ENCODE results near the gene VAMP2.
A peak's percentile ranks its signal among the peaks of the same experiment; 100 is the strongest.
"Not testable (repeated sequence)": the region's sequence is repeated elsewhere in the genome, so short reads cannot be mapped to it uniquely, and the experiment has no call there.

VAMP2 gene

DNA sequence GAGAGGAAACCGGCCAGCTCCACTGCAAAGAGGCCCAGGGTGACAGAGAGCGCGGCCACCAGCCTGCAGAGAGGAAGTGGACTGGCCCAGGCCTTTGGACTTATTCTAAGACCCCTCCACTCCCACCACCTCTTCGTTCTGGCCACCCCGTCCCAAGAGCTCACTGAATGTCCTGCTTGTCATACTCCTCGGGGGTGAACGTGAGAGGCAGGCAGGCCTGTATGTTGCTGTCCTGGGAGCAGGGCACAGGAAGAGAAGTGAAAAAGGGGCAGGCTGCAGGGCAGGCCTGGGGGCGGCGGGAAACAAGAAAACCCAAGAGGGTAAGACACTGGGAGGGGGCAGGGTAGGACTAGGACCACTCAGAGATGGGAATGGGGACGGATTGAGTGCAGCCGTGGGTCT is 13.0 kb upstream of the VAMP2 start:
- no peak for DNase-seq

DNA sequence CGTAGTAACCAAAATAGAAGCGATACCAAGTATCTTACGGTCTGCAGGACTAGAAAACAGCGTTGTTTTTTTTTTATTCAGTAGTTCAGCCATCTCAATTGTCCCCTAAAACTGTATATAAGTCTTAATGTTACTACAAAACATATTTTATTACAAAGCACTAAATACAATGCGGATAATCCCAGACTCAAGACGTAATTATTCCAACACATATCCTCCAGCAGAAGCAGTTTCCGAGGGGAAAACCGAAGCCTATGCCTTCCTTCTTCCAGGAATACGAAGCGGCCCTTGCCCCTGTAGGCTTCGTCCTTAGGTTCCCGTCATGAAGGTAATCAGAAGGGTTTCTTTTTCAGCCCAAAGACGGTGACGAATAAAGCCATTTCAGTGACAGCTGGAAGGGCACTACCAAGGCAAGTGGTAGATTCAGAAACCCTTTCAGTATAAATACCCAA is 11.1 kb upstream of the VAMP2 start:
- no peak for DNase-seq

DNA sequence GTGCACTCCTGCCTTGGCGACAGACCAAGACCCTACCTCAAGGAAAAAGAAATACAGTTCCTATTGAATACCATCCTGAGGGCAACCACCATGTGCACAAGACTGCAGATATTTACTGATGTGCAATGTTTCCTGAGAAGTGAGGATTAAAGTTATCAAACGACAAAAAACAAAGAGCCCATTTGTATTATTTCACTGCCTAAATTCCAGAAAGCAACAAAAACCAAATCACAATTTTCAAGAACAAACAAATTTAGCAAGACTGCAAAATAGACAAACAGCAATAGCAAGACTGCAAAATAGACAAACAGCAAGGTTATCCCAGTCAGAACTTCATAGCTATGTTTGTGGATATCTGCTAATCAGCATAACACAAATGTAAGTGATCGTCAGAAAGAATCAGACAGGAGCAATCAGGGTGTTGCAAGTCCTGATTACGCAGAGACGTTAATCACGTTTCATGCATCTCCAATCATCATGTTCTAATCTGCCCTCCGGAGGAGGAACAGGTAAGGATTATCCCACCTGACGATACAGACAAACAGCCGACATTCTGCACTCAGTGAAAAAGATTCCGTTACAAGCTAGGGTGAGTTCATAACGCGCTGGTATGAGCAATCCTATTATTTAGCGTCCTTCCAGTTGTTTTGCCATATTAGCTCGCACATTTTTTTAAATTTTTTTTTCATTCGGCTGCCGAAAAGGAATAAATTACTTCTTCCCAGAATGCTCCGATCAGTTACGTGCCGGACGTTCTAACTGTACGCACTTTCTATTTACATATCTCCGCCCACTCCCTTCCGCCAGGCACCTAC is 10.5 kb upstream of the VAMP2 start:
- peak; percentile 91 for DNase-seq

DNA sequence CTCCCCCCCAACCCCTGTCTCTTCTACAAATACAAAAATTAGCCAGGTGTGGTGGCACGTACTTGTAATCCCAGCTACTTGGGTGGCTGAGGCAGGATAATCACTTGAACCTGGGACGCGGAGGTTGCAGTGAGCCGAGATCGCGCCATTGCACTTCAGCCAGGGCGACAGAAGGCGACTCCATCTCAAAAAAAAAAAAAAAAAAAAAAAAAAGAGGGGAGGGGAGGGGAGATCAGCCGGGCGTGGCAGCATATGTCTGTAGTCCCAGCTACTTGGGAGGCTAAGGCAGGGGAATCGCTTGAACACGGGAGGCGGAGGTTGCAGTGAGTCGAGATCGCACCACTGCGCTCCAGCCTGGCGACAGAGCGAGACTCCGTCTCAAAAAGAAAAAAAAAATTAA is 7.4 kb upstream of the VAMP2 start:
- DNase-seq, result not testable (repeated sequence)

DNA sequence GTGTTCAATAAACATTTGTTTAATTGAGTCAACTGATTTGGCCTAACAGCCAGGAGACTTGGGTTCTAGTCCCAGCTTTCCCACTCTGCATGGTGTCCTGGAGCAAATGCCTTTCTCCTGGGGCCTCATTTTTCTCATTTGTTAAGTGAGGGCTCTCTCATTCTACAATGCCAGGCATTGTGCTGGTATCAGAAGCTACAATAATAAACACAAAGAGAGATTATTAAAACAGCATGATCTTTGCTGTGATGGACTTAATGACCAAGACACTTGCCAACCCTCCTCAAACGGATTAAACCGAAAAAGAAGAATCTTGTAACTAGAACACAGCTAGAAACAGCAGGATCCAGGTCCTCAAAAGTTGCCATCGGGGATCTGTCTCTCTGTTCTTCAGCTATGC is 4.8 kb upstream of the VAMP2 start:
- DNase-seq, result no peak

DNA sequence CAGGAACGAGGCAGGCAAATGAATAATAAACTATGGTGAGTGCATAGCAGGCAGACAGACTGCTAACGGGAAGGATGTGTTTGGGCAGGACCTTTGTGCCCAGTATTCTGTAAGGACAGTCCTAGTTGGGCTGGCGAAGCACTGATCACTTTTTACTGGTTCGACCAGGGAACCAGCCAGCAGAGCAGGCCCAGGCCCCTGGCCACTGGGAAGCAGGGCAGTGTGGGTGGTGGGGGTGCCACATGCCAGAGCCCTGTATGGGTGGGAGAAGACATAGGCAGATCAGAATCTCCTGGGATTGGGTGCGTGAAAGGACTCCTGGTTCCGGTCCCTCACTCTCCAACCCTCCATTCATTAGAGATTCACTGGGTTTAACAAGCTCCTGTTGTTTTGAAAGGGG is 4.0 kb upstream of the VAMP2 start:
- DNase-seq, result no peak

DNA sequence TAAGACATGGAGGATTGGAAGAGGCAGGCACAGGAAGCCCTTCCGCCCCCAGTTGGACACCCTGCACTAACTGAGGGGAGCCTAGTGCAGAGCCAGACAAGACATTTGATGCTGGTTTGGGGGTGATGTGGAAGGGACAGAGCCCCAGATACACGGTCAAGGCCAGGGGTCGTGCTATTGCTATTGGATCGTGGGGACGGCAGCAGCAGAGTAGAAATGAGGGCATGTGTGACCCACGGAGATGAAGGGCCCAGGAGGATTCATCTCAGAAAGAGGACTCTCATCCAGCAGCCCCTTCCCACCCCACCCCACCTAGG is 2.0 kb upstream of the VAMP2 start:
- no peak for DNase-seq

DNA sequence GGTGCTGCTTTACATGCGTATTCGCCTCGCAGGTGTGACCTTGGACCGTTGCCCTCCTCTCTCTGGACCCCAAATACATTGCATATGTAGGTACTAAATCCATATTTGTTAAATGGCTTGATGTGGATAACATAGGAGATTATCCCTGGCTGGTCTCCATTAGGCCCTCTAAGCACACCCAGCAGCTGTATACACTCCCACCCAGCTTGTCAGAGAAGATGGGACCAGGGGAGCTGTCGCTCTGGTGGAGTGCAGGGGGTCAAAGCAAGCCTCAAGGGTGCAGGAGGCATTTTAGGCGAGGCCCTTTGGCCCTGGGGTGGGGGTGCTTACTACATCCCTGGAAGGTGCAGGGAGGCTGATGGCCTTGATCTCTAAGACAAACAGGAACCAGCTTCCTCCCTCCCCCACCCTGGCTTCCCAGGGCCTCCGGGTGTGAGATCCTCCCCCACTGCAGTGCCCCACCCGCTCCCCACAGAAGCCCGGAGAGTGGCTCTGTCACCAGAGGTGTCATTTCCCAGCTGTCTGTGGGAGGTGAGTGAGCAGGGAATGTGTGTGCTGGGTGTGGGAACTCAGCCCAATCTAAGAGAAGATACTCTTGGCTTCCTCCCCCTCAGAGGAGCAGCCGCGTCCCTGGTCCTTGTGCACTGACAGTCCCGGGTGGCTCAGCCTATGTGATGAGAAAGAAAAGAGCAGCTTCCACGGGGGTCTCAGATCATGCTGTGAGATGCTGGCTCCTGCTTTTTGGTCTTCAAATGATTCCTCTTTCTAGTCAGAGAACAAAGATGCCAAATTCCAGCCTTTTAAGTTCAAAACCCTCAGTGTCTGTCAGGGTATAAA is 1.4 kb upstream of the VAMP2 start:
- no peak for DNase-seq

DNA sequence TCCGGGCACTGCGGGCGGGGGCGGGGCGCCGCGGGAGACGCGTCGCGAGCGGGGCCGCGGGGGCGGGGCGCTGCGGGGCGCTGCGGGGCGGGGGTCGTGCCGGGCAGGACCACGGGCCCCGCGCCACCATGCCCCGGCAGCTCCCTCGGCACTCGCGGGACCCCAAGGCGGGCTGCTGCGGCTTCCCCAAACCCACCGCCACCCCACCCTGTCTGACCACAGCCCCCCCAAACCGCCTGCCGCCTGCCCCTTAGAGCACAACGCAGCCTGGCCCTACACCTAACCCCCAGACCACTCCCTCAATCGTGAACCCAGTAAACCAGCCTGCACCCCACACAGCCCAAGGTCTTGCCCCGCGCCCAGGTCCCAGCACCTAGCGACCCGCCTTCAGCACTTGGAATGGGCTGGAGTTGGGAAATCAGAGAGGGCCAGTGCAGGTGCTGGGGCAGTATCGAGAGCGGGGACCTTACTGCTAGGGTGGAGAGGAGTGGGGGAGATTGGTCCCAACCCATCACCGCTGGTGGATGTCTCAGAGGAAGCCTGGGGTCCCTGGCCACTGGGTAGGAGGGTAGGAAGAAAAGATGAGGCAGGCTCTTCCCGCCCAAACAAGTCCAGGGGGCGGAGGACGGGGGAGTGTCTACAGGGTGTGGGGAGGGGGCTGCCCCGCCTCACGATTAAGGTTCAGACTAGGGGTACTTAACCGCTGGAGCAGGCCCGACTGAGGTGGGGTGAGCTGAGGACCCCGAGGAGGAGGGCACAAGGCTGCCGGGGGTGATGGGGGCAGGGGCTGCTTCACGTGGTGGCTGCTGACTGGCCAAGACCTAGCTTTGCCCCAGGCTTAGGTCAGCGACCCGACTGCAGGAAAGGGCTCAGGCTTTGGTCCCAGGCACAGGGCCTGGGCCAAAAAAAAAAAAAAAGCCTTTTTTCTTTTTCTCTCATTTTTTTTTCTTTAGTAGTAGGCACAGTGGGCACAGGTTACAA is 539 bp upstream of the VAMP2 start:
- no peak for DNase-seq

DNA sequence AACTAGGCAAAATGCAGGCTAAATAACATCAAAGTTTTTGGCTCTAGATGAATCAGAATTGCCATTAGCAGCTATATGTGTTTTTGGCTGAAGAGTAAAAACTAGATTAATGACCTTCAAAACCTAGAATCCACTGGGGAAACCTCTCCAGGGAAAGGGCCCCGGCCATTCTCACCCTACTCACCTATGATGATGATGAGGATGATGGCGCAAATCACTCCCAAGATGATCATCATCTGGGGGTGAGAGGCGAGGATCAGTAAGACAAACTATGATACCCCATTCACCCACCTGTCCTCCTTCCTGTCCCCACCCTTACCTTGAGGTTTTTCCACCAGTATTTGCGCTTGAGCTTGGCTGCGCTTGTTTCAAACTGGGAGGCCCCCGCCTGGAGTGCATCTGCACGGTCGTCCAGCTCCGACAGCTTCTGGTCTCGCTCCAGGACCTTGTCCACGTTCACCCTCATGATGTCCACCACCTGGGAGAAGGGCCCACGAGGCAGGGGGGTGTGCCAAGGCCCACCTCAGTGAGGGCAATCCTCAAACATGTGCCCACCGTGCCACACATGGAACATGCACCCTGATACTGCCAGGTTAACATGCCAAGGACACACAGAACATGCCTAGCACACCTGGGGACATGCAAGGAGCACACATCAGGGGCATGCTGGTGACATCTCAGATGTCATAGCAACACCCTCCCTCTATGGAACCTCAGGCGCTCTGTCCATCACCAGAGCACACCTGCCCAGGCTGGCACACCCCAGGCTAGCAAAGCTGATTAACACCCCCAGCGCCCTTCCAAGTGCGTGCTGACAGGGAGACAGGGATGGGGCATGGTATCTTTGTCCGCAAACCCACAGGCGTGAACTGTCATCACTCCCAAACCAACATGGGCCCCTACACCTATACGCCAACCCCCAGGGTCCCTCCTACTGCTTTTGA is 1.2 kb downstream of the VAMP2 start:
- no peak for DNase-seq

DNA sequence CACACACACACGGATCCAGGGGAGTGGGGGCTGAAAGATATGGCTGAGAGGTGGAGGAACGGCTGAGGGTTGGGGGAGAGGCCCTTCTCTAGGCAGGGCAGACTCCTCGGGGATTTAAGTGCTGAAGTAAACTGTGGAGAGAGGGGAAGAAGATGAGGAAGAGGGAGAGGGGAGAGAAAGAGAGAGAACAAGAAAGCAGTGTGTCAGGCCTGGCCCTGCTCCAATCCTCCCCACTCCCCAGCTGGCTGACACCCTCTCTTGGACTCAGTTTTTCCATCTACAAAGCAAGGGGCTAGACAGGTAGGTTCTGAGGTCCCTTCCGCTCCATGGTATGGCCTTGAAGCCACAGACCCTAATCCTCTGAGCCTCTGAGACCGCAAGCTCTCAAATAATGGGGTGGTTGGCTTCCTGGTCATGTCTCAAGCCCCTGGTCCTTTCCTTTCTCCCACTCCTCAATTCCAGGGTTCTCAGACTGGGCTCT is 2.0 kb downstream of the VAMP2 start:
- no peak for DNase-seq

DNA sequence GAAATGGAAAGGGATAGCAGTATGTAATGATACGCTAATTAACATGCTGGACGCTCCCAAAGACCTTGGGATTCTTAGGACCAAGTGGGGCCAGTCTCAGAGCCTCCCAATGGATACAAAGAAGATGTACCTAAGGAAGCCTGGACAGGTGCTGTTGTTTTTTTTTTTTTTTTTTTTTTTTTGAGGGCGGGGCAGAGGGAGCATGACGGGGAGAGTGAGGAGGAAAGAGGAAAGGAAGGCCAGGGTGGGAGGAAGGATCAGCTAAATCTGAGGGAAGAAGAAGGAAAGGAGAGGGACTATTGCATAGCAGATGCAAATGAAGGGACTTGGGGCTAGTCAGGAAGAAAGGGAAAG is 2.5 kb downstream of the VAMP2 start:
- no peak for DNase-seq

DNA sequence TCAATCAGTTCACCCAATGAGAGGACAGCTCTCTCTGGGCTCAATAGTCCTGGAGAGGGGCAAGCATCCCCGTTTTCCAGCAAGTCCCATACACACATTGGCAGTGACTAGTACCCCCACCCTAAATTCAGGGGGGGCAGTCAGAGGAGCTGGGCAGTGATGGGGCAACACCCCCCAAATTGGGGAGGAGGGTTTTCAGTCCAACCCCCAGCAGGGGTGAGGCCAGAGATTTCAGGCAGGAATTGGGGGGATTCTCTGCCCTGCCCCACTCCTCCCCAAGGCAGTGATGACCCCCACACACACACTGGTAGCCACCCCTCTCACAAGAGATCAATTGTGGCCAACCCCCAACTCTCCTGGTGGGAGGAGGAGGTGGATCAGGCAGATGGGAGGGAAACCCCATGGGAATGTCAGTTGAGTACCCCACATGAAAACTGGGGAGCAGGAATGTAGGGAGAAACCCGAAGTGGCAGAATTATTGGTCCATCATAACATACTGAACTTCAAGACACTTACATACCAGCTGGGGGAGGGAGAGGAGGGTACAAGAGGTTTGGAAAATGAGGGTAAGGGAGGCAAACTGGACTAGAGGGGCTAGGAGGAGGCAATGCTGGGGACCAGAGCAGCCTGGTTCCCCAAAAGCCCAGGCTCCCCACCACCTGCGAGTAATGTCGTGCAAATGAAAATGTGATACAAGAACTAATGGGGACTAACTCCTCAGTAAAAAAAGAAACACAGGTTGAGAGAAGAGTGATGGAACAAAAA is 3.1 kb downstream of the VAMP2 start:
- no peak for DNase-seq

DNA sequence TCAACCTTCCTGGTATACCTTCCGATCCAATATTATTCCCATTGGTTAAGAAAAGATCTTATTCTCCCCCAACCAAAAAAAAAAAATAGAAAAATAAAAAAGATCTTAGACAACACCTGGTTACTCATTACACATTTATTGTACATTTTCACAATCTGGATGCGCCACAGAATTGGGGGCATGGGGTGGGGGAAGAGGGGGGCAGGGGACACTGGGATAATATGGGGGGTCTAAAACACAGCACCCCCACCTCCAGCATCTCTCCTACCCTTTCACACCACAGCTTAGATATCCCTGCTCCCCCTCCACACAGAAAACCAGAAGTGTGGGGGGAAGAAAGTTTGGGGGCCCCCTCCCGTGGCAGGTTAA is 3.7 kb downstream of the VAMP2 start:
- no peak for DNase-seq

DNA sequence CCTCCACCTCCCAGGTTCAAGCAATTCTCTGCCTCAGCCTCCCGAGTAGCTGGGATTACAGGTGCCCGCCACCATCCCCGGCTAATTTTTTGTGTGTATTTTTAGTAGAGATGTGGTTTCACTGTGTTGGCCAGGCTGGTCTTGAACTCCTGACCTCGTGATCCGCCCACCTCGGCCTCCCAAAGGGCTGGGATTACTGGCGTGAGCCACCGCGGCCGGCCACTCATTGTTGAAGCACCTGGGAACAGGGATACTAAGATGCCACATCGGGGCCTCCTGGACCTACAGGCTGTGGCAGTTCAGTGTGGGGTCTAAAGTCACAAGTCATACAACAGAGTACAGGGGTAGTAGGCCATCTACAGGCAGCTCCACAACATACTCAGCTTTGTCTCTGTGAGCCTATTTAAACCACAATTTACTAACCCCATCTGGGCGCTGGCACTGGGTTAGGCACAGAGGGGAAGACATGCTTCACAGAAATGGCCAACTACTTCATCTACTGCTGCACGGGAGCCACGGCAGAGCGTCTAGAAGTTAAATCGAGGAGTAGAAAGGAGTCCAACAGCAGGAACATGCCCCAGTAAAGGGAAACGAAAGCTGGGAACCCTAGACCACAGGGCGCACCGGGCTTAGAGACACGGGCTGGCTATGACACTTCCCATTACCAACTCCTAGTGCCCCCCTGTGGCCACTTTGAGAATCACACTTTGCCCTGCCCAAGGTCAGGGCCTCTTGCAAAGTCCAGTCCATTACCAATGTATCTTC is 4.3 kb downstream of the VAMP2 start:
- peak; percentile 70 for DNase-seq

DNA sequence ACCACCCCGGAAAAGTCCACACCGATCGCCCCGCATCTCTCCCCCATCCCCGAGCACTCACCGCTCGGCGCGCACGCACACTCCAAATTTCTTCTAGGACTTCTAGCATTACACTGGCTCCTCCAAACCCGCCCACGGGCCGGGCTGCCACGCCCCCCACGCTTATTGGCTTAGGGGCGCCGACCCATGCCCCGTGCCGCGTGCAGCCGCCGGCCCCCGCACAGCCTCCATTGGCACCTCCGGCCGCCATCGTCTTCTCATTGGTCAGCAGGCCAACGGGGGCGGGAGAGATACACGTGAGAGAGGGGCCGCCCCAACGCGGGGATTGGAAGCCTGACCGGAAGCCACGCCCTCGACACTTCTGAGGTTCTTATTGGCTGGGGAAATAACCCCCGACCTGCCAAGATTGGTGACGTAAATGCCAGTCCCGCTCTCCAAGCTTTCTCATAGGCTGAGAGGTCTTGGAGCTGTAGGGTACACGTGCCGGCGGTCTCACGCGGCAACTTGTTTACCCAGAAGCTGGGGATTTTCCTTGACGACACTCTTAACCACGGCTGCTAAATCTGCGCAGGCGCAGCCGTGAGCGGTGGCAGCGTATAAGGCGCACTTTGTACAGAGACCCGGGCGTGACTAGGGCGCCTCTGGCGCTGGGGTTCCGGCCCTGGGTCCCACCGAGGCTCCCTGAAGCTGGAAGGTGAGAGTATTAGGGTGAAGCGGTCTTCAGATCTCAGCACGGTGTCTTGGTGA is 6.3 kb downstream of the VAMP2 start:
- DNase-seq, result peak; percentile 100

DNA sequence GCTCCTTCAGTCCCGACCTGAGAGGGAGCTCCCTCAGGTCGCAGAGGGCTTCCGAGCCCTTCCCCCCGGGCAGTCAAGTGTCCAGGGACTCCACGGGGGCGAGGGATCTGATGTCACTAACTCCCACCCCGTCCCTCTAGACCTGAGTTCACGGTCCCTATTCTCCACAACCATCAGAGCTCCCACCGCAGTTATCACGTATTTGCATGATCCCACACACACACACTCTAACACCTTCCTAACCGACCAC is 6.8 kb downstream of the VAMP2 start:
- no peak for DNase-seq

DNA sequence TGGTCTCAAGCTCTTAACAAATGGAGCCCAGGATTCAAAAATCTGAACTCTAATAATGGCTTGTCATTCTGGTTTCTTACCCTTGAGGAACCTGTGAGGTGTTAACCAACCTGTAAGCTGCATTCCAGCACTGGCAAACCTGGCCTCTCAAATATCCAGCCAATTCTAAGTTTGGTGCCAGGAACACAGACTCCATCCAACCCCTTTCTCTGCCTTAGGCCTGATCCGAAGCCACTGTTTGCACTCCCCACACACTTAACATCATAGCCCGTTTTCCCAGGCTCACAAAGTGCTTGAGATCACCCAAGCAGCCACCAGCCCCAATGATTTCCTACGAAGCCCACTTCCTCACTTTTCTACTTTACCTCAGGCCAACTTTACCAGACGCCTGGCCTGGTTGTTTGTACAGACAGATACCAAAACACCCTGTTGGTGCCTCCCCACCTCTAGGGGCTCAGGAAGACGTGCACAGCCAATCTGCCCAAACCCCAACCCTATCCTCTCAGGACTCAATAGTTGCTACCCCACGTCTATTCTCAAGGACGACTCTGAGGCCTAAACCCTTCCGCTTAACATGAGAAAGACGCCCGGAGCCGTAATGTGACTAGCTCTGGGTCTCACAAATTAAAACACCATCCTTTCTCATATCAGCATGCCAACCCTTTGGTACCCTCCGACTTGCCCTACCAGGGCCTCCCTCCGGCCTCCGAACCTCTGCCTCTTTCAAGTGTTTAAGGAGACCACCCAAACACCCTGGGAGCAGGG is 7.3 kb downstream of the VAMP2 start:
- no peak for DNase-seq

DNA sequence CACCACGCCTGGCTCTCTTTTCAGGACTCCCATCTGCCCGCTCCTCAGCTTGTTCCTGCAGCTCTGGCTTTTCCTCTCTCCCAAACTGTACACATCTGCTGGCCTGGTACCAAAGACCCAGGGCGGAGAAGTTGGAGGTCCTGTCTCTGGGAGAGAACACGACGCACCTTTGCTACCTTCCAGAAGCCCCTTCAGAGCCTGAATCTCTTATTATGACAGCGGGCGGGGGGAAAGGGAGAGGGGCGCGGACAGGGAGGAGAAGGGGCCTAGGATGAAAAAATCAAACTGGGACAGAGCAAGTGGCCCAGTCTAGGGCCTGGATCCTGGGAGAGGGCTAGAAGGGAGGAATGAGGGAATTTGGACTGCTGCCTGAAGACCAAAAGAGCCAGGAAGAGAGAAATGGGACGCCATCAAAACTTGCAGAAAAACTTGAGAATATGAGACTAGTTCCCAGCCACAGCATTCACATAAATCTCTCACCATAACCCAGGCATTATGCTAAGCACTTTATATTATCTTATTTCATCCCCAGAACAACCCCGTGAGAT is 8.1 kb downstream of the VAMP2 start:
- no peak for DNase-seq

All from amniotic stem cell (primary cell).